K562 (cell line): ENCODE data around the gene TMEM60.

Experiments used
- MAFF ChIP-seq: IDR thresholded peaks from 2 replicates; pipeline ENCODE4 v1.6.1; 2012; ENCODE audit warnings: low read length, improper control_type of control experiment
- MBD1 ChIP-seq: fragments of 250-450 bp; sonication (Bioruptor Pico); IDR thresholded peaks from 2 replicates; pipeline ENCODE4 v1.8.0; 2022; ENCODE audit warnings: inconsistent platforms
- NR0B1 ChIP-seq: fragments of 450-650 bp; IDR thresholded peaks from one replicate; pipeline ENCODE4 v1.6.1; 2018; ENCODE audit warnings: mild to moderate bottlenecking, moderate library complexity; ENCODE audit not compliant: partially characterized antibody
- POLR2AphosphoS2 ChIP-seq: IDR thresholded peaks from 2 replicates; pipeline ENCODE4 v1.6.1; 2012; ENCODE audit warnings: low read length, improper control_type of control experiment

DNA sequence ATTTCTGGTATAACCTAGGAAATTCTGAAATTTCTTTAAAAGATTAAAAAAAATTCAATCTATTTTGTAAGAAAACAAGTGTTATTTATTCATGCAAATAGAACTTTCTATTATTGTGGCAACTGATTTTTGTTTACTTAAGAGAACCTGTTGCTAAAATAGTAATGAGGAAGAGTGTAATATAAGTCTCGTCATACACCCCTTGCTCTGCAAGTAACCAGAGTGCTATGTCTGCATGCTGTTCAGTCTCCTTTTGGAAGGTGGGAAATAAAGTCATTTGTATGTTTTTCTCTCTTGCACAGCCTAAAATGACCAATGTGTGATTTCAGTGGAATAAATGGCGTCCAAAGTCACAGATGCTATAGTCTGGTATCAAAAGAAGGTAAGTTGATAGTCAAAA is 41.7 kb upstream of the TMEM60 start:
- TF ChIP-seq MAFF (no peak), NR0B1 (no peak), MBD1 (CRISPR knock-in tag) (no peak), POLR2AphosphoS2 (no peak)
